Non-pigmented ciliary epithelial cell (primary cell): ENCODE results near the gene FAM193A.
"Not testable (repeated sequence)": the region's sequence is repeated elsewhere in the genome, so short reads cannot be mapped to it uniquely, and the experiment has no call there.

Experiments
- DNase-seq: peaks from one replicate; pipeline ENCODE4 v3.0.0-alpha.2; 2010; ENCODE audit warnings: low read depth

FAM193A gene, protein sequence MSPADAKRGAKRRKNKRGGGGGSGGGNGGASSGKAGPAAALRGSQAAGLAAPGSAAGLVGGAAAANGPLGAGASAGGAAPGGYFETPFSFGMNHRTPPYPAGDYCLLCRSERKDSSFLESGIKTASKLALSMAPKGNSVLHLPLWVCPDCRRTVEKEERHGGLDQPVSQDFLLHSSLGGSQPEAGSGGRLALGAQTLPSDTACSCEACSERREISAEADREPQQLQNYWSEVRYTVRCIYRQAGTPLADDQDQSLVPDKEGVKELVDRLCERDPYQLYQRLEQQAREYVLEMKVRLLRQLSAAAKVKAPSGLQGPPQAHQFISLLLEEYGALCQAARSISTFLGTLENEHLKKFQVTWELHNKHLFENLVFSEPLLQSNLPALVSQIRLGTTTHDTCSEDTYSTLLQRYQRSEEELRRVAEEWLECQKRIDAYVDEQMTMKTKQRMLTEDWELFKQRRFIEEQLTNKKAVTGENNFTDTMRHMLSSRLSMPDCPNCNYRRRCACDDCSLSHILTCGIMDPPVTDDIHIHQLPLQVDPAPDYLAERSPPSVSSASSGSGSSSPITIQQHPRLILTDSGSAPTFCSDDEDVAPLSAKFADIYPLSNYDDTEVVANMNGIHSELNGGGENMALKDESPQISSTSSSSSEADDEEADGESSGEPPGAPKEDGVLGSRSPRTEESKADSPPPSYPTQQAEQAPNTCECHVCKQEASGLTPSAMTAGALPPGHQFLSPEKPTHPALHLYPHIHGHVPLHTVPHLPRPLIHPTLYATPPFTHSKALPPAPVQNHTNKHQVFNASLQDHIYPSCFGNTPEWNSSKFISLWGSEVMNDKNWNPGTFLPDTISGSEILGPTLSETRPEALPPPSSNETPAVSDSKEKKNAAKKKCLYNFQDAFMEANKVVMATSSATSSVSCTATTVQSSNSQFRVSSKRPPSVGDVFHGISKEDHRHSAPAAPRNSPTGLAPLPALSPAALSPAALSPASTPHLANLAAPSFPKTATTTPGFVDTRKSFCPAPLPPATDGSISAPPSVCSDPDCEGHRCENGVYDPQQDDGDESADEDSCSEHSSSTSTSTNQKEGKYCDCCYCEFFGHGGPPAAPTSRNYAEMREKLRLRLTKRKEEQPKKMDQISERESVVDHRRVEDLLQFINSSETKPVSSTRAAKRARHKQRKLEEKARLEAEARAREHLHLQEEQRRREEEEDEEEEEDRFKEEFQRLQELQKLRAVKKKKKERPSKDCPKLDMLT (N-terminal part only)

DNA sequence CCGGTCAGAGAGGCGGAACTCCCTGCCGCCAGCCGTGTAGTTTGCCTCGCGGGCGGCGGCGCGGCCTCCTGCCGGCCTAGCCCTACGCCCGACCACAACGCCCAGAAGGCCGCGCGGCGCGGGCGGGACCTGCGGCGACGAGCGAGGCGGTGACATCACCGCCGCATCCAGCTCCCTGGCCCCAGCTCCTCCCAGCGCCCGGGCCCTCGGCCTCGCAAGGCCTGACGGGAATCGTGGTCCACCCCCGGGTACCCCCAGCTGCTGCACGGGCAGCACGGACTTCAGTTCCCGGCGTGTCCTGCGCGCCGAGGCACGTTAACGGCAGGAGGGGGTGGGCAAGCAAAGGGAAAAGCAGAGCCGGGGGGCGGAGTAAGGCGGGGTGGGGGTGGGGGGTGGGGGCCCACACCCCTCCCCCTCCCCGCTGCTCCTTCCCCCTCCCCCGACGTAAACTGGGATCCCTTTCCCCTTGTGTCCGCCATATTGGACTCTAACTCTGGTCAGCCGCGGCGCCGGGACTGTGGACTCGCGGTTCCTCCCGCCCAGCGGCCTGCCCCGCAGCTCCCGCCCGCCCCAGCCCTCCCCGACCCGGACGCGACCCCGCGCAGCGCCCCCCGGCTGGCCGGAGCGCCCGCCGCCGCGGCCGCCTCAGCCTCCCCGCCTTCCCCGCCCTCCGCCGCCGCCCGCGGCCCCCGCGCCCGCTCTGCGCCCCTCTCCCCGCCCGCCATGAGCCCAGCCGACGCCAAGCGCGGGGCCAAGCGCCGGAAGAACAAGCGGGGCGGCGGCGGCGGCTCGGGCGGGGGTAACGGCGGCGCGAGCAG, at the start of gene FAM193A:
Gene FAM193A (plus strand): TSS at position 455 of the 818 bp plus-strand sequence. CDS start 269 bp downstream, at position 724.
- DNase-seq: peak; percentile 97

DNA sequence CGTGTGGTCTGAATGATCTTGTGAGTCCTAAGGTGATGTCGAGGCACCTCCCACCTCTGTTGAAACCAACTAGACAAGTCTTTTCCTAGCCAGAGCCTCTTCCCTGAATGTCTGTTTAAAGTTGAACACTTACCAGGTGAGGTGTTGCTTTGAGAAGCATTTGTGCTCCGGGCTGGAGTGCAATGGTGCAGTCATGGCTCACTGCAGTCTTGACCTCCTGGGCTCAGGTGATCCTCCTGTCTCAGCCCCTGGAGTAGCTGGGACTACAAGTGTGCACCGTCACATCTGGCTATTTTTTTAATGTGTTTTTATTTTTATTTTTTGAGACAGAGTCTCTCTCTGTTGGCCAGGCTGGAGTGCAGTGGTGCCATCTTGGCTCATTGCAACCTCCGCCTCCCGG, 49.5 kb upstream of the FAM193A start:
- no peak for DNase-seq

DNA sequence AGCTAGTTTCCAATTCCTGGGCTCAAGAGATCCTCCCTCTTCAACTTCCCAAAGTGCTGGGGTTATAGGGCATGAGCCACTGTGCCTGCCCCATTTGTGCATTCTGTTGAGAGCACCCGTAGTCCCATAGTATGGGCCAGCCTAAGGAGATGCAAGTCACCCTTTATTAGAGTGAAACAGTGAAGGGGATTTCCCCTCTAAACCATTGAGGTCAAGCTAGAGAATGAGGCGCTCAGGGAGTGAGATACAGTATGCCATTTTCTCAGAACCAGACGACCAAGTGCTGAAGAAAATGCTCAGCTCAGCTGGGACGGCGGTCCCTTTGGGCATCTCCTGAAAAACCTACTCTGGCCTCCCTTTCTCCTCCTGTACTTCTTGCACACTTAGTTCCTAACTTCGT, 48.8 kb upstream of the FAM193A start:
- DNase-seq: no peak

DNA sequence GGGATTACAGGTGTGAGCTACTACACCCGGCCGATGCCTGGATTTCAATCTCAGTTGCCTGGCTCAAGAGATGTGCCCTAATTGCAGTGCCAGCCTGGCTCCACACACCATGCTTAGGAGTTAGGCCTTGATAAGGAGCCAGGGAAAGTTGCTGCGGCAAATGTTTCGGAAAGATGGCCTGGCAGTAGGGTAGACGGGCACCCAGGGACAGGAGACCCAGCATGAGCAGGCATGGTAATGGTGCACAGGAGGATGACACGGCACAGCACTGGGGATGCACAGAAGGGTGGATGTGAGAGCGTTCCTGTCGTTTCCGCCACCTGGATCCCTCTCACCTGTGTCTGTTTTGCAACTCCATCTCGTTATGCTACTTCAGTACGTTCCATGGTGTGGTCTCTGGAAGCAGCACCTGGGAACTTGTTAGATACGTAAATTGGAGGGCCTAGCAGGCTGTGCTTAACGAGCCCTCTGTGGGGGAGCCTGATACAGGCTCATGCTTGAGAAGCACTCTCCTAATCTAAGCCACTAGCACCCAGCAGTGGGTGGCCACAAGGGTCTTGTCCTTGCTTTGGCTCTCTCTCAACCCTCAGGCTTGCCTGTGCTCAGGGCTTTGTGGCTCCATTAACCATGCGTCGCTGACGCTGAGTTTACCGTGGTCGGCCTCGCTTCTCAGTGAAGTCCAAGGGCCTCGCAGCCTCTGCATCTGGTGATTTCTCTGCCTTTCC, 47.2 kb upstream of the FAM193A start:
- no peak for DNase-seq

DNA sequence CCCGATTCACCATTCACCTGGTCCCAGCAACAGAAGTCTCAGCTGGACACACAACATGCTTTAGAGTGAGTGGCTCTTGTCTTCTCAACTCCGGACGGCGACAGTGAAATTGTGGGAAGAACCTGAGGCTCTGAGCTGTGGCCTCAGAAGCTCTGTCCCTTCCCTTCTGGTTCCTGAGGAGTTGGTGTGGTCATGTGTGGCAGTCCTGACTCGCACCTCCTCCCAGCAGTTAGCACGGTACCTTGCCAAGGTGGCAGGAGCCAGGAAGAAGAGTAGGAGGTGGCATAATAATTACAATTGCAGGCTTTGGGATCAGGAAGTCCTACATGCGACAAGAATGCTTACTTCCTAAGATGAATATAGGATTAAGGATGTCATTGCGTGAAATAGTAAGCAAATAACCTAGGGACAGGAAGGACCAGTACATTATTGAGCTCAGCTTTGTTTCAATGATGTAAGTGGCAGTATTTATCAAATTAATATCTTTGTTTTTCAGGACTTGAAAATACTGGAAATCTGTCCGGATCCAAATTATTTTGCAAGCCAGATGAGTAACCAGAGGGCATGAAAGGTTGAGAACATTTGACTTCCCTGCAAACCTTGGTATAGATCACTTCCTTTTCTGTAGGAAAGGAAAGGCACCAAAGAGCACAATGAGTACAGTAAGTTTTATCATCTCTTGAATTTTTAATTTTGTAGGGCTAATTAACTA, 46.5 kb upstream of the FAM193A start:
- DNase-seq: no peak

DNA sequence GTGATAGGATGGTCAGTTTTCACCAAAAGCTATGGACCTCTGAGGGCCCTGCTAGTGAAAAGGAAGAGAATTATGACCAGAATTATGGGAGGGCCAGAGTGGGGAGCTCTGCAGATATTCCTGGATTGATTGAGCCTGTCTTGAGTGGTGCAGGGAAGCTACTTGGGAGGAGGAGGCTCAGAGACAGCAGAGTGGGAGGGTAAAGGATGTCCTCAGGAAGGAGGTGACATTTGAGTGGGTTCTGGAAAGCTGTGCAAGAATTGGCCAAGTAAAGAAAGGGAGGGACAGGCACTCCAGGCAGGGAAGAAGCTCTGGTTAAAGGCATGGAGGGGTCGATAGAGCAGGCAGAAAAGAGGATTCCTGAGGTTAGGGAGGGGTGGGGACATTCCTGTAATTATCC, 43.5 kb upstream of the FAM193A start:
- no peak for DNase-seq

DNA sequence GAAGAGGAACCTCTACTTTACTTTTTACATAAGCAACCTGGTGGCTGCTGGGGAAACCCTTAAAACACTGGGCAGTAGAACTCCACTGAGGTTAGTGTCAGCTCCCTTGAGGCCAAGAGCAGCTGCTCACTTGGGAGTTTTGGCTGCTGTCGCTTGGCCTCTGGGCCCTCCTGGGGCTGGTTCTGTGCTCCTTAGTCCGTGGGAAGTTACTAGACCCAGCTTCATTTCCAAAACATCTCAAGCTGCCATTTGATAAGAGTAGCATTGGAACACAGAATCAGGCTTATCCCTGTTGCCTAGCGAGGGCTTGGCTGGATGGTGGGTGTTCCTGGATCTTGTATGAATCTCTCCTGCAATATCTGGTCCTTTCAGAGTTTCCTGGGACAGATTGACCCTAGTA, 41.5 kb upstream of the FAM193A start:
- DNase-seq: no peak

DNA sequence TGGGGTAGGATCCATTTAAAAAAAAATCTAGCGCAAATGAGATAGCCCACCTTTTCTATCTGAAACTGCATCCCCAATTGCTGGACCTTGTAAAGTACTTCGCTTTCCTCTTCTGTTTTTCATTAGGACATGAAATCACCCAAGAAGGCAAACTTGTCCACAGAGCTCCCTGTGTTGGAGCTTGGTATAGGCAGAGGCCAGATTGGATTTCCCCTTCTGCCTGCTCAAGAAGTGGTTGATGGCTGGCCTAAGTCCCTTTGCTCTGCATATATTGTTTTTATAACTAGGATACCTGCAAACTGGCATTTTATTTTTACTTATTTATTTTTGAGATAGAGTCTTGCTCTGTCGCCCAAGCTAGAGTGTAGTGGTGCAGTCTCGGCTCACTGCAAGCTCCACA, 39.1 kb upstream of the FAM193A start:
- no peak for DNase-seq

DNA sequence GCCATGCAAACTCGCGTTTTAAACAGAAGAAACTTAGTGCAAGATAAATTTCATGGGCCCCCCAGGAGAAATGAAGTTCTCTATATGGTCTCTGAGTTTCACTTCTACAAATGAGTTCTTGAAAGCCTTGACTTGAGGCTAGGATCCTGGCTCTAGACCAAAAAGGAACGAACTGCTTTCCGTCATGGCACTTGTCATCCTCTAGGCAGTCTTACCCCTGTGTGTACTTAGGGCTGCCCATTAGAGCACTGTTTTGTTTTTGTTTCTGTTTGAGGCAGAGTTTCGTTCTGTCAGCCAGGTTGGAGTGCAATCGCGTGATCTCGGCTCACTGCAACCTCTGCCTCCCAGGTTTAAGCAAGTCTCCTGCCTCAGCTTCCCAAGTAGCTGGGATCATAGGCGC, 38.5 kb upstream of the FAM193A start:
- no peak for DNase-seq

DNA sequence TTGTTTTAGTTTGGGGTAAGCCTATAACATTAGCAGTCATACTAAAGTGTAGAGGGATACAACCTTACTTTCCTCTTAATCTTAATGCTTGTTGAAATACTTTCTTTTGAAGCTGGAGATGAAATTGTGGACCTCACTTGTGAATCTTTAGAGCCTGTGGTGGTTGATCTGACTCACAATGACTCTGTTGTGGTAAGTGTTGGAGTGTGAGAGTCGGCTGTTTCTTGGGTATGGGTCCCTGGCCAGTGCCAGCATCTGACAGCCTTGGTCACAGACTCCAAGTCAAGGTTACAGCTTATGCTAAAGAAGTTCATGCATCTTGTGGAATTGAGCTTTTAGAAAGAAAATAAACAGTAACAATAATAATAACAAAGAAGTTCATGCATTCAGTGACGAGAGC, 35.9 kb upstream of the FAM193A start:
- DNase-seq: no peak

DNA sequence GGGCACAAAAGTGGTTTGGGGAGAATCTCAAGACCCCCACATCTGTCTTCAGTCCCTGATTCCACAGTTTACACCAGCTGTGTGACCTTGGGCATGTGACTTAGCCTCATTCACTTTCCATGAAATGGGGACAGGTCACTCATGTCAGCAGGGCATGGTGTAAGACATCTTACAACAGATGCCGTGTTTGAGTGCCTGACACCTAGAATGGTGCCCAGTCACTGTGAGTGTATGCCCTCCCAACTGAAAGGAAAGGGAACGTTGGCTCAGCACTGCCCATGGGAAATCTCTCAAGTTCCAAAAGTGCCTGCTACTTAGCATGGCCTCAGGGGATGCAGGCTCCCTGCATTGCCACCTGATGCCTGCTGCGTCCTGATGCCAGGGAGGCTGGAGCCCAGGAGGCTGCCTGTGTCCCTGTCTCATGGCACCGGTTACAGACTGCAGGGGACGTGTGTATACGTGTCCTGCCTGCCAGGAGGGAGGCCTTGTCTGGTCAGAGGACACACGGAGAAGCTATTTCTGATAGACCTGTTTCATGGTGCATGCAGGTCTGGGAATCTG, 35.3 kb upstream of the FAM193A start:
- no peak for DNase-seq

DNA sequence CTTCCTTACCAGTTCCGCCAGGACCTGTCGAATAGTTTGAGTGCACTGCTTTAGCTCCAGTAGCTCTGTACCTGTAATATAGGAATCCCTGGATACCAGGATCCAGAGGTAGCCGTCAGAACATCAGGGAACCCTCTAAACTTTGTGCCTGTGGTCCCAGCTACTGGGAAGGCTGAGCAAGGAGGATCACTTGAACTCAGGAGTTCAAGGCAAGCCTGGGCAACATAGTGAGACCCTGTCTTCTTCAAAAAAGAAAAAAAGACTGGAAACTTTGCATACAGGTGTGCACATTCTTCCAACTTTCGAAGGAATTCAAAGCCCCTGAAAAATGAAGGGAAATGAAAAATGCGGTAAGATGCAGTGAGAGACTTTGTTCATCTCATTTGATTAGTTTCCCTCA, 32.6 kb upstream of the FAM193A start:
- no peak for DNase-seq

DNA sequence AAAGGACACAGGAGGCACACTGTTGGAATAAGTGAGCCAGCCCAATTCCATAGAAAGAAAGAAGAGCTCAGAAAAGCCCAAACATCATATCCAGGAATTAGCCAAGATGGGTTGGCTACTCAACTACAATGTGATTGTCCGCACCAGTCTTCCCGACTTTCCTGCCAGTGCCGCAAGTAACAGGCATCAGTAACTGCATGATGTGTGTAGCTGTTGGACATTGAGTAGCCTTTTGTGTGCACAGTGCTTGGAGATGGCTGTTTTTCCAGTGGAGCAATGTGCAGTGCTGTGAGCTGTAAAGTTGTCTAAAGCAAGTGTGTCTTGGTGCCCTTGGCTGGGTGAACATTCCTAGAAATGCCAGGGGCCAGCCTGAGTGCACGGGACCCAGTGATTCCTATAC, 29.2 kb upstream of the FAM193A start:
- DNase-seq: no peak

DNA sequence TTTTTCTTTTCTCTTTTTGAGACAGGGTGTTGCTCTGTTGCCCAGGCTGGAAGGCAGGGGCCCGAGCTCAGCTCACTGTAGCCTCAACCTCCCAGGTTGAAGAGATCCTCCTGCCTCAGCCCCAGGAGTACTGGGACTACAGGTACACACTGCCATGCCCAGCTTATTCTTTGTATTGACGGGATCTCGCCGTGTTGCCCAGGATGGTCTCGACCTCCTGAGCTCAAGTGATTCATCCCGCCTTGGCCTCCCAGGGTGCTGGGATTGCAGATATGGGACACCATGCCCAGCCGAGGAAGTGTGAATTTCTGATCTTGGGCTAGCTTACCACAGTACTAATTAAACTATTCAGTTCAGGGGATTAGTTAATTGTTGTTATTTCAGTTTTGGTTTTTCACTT, 28.6 kb upstream of the FAM193A start:
- DNase-seq: no peak

DNA sequence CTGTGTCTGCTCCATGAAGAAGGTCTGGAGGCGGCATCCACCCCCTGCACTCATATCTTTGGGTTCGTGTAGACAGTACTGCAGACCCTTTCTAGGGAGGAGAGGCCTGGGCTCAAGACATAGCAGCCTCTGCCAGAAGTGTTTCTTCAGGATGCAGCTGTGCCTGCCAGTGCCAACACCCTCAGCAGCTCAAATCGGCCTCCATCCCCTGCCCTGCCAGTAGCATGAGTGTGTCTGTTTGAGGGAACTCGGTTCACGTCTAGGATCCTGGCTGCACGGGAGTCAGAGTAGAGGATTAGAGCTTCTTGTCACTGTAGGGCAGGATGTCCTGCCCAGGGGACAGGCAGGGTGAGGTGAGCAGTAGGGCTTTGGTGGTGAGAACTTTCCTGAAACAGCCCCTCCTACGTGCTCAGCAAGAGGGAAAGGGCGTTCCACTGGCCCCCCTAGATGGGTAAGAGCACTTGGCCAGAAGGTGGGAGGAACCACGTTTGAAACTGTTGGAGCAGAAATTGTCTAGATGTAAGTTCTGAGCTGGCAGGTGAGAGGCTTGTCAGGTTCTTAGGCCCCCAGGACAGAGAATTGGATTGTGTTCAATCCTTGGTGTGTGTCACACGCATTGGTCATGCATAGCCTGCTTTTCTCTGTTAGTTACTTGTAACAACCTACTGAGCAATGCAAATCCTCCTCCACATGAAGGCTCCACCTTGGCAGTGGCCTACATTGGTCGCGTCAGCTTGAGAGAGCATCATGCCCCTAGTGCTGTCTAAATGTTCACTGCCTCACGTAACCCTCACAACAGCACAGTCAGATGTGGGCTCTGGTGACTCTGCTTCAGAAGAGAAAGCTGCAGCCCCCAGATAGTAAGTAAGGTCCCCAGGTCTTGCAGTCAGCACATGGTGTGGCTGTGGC, 25.8 kb upstream of the FAM193A start:
- DNase-seq: no peak

DNA sequence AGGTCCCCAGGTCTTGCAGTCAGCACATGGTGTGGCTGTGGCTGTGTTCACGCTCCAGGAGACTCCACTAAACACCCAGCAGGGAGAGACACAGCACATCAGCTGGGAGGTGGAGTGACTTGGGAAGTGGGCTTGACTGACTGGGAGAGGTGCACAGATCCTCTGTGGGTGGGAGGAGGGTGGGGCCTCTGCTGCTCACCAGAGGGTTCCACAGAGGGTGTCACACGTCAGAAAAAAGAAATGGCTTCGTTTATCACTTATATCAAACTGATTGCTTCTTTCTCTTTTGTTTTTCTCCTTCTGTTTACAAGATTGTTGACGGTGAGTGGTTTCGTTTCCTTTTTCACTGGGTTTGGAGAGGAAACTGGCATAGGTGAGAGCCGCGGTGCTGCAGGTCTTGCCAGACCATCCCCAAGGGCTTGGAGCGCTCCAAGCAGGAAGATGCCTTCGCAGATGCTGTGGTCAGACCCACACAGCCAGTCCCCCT, 24.8 kb upstream of the FAM193A start:
- DNase-seq: no peak

DNA sequence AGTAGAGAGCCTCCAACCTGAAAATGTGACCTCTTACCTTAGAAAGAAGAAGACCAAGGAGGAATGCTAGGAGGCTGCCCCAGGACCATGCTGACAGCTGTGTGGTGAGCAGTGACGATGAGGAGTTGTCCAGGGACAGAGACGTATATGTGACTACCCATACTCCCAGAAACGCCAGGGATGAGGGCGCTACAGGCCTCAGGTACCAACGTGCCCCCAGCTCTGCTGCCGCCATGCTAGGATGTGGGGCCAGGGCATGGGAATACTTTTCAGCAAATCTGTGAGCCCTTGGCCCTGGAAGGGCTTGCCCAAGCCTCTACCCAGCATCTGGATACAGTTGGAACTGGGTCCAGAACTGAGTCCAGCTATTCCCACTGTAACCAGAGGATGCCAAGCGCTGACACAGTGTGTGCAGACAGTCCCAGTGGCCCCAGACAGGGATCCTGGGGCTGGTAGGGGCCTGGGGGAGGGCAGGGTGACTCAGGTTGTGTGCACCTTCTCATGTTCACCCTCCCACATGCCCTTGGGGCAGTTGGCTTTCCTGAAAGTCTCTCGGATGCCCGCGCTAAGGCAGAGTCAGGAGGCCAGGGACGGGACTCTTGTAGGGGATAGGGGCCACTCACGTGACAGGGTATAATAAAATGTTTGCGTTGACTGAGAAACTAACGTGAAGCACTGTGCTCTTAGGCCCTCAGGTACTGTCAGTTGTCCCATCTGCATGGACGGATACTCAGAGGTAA, 23.9 kb upstream of the FAM193A start:
- DNase-seq: no peak

DNA sequence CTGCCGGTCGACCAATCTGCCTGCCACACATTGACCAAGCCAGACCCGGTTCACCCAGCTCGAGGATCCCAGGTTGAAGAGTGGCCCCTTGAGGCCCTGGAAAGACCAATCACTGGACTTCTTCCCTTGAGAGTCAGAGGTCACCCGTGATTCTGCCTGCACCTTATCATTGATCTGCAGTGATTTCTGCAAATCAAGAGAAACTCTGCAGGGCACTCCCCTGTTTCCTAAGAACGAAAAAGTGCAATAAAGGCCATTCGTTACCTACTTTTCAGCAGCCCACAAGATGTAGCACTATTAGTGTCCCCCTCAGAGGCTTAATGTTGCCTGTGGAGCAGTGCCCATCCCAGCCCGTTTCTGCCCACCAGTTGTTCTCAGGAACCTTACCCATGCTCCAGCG, 22.3 kb upstream of the FAM193A start:
- not testable (repeated sequence) for DNase-seq
